Right ventricle myocardium superior (tissue), 1 donor: Measurements from ENCODE around the gene CA11. TPM values are rescaled to one million over a fixed set of nuclear protein-coding genes. Genes with fewer than 3 reads are reported as not detected.
A peak's percentile ranks its signal among the peaks of the same experiment; 100 is the strongest.

Experiments used
- ATAC-seq: fragments of 200-7000 bp; cut with Tn5 transposase; one replicate; pipeline ENCODE4 v1.9.1; 2020; ENCODE audit warnings: mild to moderate bottlenecking; ENCODE audit not compliant: poor library complexity
- DNase-seq: peaks from one replicate; pipeline ENCODE4 v3.0.0-alpha.2; 2020
- intact Hi-C: fragments of 100-400 bp; cut with DNase I; formaldehyde crosslinking; loops from one replicate; pipeline ENCODE4 v1.11.2; 2022
- total RNA-seq: library from RNA; stranded (reverse); fragmentation: NEBNext Ultra II Directional; extraction: Animal tissue kit (Norgen Biotek cat#: 25700); gene quantifications from one replicate; pipeline ENCODE4 v1.2.1, GENCODE V29; 2021
- donor health status: DM: no; HTN: yes; CAD: no; lungs with severe emphysema.

Gene CA11
- total RNA-seq, 1 donor from 2014 or later, result 7.5 TPM

GRCh38 chr19:48606463-48607358 is 39.3 kb downstream of the CA11 start, which contains the start of gene SPACA4:
TSS of gene SPACA4 (plus strand) at chr19:48606742. CDS start at chr19:48606979, 237 bp downstream.
- ATAC-seq (no peak), DNase-seq (no peak)
- intact Hi-C loops, result no loop called here

GRCh38 chr19:48603850-48604249 is 42.1 kb downstream of the CA11 start:
- DNase-seq (no peak), ATAC-seq (no peak)
- intact Hi-C loops, result no loop called here

GRCh38 chr19:48603449-48603848 is 42.5 kb downstream of the CA11 start:
- DNase-seq (no peak), ATAC-seq (no peak)
- intact Hi-C loops, result no loop called here

- DNase-seq (no peak), ATAC-seq (no peak)
- intact Hi-C loops, result no loop called here
Observed at GRCh38 chr19:48603001-48603400, 43.0 kb downstream of the CA11 start.

- DNase-seq (no peak), ATAC-seq (no peak)
- intact Hi-C loops, result no loop called here
Observed at GRCh38 chr19:48600679-48601417, 45.1 kb downstream of the CA11 start.

GRCh38 chr19:48598996-48599700 is 46.8 kb downstream of the CA11 start:
- intact Hi-C loops, result no loop called here
- DNase-seq (no peak), ATAC-seq (no peak)

GRCh38 chr19:48596679-48597465 is 49.1 kb downstream of the CA11 start:
- intact Hi-C loops, result no loop called here
- no peak for ATAC-seq
- DNase-seq, result no peak

GRCh38 chr19:48596237-48596636 is 49.8 kb downstream of the CA11 start:
- ATAC-seq (no peak), DNase-seq (no peak)
- intact Hi-C loops, result no loop called here

- DNase-seq, result no peak
- ATAC-seq, result no peak
- intact Hi-C loops, result no loop called here
Observed at GRCh38 chr19:48595833-48596232, 50.2 kb downstream of the CA11 start.

GRCh38 chr19:48595171-48595570 is 50.8 kb downstream of the CA11 start:
- DNase-seq, result no peak
- no peak for ATAC-seq
- intact Hi-C loops, result no loop called here

- intact Hi-C loops, result no loop called here
- DNase-seq (no peak), ATAC-seq (no peak)
Observed at GRCh38 chr19:48591021-48591420, 55.0 kb downstream of the CA11 start.

- intact Hi-C loops, result loop anchor here (5.0 kb wide), 1 partner anchor 97 kb away; no protein-coding TSS in a partner anchor
- ATAC-seq (peak; percentile 92), DNase-seq (peak; percentile 97)
Observed at GRCh38 chr19:48588670-48589401, 57.2 kb downstream of the CA11 start.

Other genes starting within 250 kb of the CA11 start
- gene GRWD1, start 200.2 kb downstream of the CA11 start, total RNA-seq, result 16.9 TPM
- gene KCNJ14, start 190.6 kb downstream of the CA11 start, total RNA-seq, result 0.24 TPM
- 29.8 TPM for gene CYTH2, start 176.8 kb downstream of the CA11 start, total RNA-seq
- gene LMTK3, start 134.4 kb downstream of the CA11 start, total RNA-seq, result 0.70 TPM
- 0.22 TPM for gene SULT2B1, start 94.0 kb downstream of the CA11 start, total RNA-seq
- not detected for gene SPACA4, start 39.4 kb downstream of the CA11 start, total RNA-seq
- gene FAM83E, start 31.1 kb downstream of the CA11 start, total RNA-seq, result not detected
- 526 TPM for gene RPL18, start 27.0 kb downstream of the CA11 start, total RNA-seq
- gene SPHK2, start 26.7 kb downstream of the CA11 start, total RNA-seq, result 7.6 TPM
- 14.5 TPM for gene DBP, start 8.8 kb downstream of the CA11 start, total RNA-seq
- gene NTN5, start 26.8 kb upstream of the CA11 start, total RNA-seq, result not detected
- gene FUT2, start 49.8 kb upstream of the CA11 start, total RNA-seq, result not detected
- 4.8 TPM for gene MAMSTR, start 73.5 kb upstream of the CA11 start, total RNA-seq
- 15.1 TPM for gene RASIP1, start 94.4 kb upstream of the CA11 start, total RNA-seq
- 0.73 TPM for gene IZUMO1, start 100.7 kb upstream of the CA11 start, total RNA-seq
- 1.8 TPM for gene FUT1, start 106.5 kb upstream of the CA11 start, total RNA-seq
- gene FGF21, start 109.3 kb upstream of the CA11 start, total RNA-seq, result not detected
- 59.5 TPM for gene BCAT2, start 164.8 kb upstream of the CA11 start, total RNA-seq
- gene HSD17B14, start 190.3 kb upstream of the CA11 start, total RNA-seq, result 1.9 TPM
- 17.7 TPM for gene PLEKHA4, start 222.4 kb upstream of the CA11 start, total RNA-seq
- gene PPP1R15A, start 226.2 kb upstream of the CA11 start, total RNA-seq, result 60.4 TPM